ENCODE measurements around the gene TOR4A.

Gene TOR4A

GRCh38 chr9:137301081-137301947, 23.8 kb downstream of the TOR4A start:
- H3K27ac ChIP-seq = peak overlapping the region; percentile 96
- peak; percentile 77 for TF ChIP-seq CTCF (conservative IDR thresholded peaks at IDR 0.05)

DNA sequence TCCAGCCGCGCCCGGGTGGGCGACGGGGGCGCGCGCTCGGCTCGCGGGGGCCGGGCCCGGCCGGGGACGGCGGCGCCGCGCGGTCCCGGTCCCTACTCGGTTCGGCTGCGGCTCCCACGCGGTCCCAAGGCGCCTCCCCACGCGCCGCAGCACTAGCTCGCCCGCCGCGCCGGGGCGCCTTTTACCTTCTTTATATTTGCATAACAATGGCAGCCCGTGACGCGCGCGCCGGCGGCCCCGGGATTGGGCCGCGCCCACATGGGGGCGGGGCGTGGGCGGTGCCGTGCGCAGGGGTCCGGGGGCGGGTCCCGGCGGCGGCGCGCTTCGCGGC, 24.6 kb downstream of the TOR4A start, which contains the start of gene NRARP:
Gene NRARP, minus strand, starts transcription at position 154 of the 331 bp plus-strand sequence. CDS start 343 bp downstream, outside the sequence.
- TF ChIP-seq CTCF (conservative IDR thresholded peaks at IDR 0.05) = no peak
- peak within 1 kb of the TSS; percentile 96 for H3K27ac ChIP-seq

DNA sequence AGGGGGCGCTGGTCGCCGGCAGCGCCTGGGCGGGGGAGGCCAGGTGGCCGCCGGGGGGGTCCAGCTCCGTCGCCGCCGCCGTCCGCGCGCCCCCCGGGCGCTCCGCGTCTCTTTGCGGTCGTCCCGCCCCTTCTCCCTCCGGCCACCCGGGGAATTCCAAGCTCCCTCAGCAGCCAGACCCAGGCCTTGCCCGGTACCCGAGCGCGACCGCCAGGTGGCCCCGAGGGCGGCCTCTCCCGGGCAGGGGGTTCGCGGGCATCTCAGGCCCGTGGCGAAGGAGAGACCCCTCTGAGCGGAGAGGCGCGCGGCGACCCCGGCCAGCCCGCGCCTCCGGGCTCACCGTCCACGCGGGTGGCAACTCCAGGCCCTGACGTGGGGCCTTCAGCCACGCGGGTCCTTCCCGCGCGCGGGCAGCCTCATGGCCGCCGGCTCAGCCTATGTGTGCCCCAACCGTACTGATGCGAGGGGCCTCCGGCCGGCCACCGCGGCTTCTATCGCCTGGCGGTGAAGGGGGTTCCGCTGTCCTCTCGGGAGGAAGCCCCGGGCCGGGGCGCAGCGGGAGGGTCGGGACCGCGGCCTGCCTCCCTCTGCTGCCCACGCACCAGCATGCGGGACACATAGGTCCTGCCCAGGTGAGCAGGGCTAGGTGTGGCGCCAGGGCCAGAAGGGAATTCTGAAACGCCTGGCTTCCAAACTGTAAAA, 25.1 kb downstream of the TOR4A start:
- TF ChIP-seq CTCF (conservative IDR thresholded peaks at IDR 0.05) = peak; percentile 83
- peak overlapping the region; percentile 96 for H3K27ac ChIP-seq

GRCh38 chr9:137303151-137303892, 25.8 kb downstream of the TOR4A start:
- no peak for TF ChIP-seq CTCF (conservative IDR thresholded peaks at IDR 0.05)
- peak overlapping the region; percentile 96 for H3K27ac ChIP-seq

- no peak for TF ChIP-seq CTCF (conservative IDR thresholded peaks at IDR 0.05)
- peak overlapping the region; percentile 96; the same call in 1 of the 2 replicates for H3K27ac ChIP-seq
Observed at GRCh38 chr9:137303893-137304382, 26.4 kb downstream of the TOR4A start.

GRCh38 chr9:137304383-137305059, 27.0 kb downstream of the TOR4A start:
- TF ChIP-seq CTCF (conservative IDR thresholded peaks at IDR 0.05) = 0 out of 2 replicates have a peak, but pooled peaks have one; percentile 12
- no peak overlapping the region for H3K27ac ChIP-seq
